Progenitor cell of endocrine pancreas (in vitro differentiated cells): ENCODE data around the gene CLDN5. TPM values are rescaled to one million over a fixed set of nuclear protein-coding genes. Genes with fewer than 3 reads are reported as not detected.

Experiments used
- DNase-seq: peaks from one replicate; pipeline ENCODE4 v3.0.0; 2021; ENCODE audit warnings: low spot score; ENCODE audit not compliant: unreplicated experiment
- H3K27ac Mint-ChIP-seq: 2 replicates; pipeline ENCODE4 v1.8.0; 2021; ENCODE audit warnings: mild to moderate bottlenecking, moderate library complexity, mixed read lengths
- H3K27me3 Mint-ChIP-seq: 2 replicates; pipeline ENCODE4 v1.8.0; 2021; ENCODE audit warnings: mixed read lengths
- H3K36me3 Mint-ChIP-seq: 2 replicates; pipeline ENCODE4 v1.8.0; 2022; ENCODE audit warnings: mixed read lengths; ENCODE audit not compliant: insufficient read depth
- H3K4me1 Mint-ChIP-seq: 2 replicates; pipeline ENCODE4 v1.8.0; 2021; ENCODE audit warnings: low read depth, mixed read lengths
- H3K4me3 Mint-ChIP-seq: 2 replicates; pipeline ENCODE4 v1.8.0; 2021; ENCODE audit warnings: low read depth, mild to moderate bottlenecking, moderate library complexity, mixed read lengths
- H3K9me3 Mint-ChIP-seq: 2 replicates; pipeline ENCODE4 v1.8.0; 2021; ENCODE audit warnings: low read depth, mixed read lengths
- CTCF ChIP-seq: fragments of 200-600 bp; sonication (generic); IDR thresholded peaks from one replicate; pipeline ENCODE4 v1.5.0; 2021; ENCODE audit warnings: antibody characterized with exemption, mild to moderate bottlenecking; ENCODE audit not compliant: unreplicated experiment
- total RNA-seq: library from RNA; stranded (reverse); gene quantifications from 2 replicates; pipeline ENCODE4 v1.2.1, GENCODE V29; 2021

Gene CLDN5
- total RNA-seq, 1 donor from 2014 or later = not detected

- H3K27ac Mint-ChIP-seq = no peak overlapping the region
- DNase-seq = no peak
- no peaks in the 10 kb centered on the region for H3K9me3 Mint-ChIP-seq
- H3K4me3 Mint-ChIP-seq = no peak overlapping the region
- H3K27me3 Mint-ChIP-seq = peaks cover 15% of the 10 kb centered on the region
- H3K36me3 Mint-ChIP-seq = peaks cover 4% of the 10 kb centered on the region
- no peaks in the 10 kb centered on the region for H3K4me1 Mint-ChIP-seq
- TF ChIP-seq CTCF = no peak
These were observed 7.1 kb downstream of the CLDN5 start for GRCh38 chr22:19517171-19517500.

- Mint-ChIP-seq H3K36me3 (peaks cover 6% of the 10 kb centered on the region), H3K9me3 (no peaks in the 10 kb centered on the region), H3K27ac (no peak overlapping the region), H3K4me1 (no peaks in the 10 kb centered on the region), H3K27me3 (peaks cover 9% of the 10 kb centered on the region), H3K4me3 (no peak overlapping the region)
- DNase-seq = no peak
- no peak for TF ChIP-seq CTCF
These were observed 7.6 kb downstream of the CLDN5 start for GRCh38 chr22:19516378-19517170.

GRCh38 chr22:19515654-19516377 lies 8.4 kb downstream of the CLDN5 start:
- Mint-ChIP-seq H3K27me3 (peaks cover 3% of the 10 kb centered on the region), H3K4me1 (no peaks in the 10 kb centered on the region), H3K27ac (no peak overlapping the region), H3K4me3 (no peak overlapping the region), H3K36me3 (peaks cover 6% of the 10 kb centered on the region), H3K9me3 (no peaks in the 10 kb centered on the region)
- no peak for TF ChIP-seq CTCF
- DNase-seq = no peak

- Mint-ChIP-seq H3K36me3 (peaks cover 6% of the 10 kb centered on the region), H3K27ac (no peak overlapping the region)
These were observed 9.2 kb downstream of the CLDN5 start for GRCh38 chr22:19514831-19515565.

More at GRCh38 chr22:19514831-19515565, 9.2 kb downstream of the CLDN5 start:
- no peak for DNase-seq
- no peaks in the 10 kb centered on the region for H3K4me1 Mint-ChIP-seq
- H3K4me3 Mint-ChIP-seq = no peak overlapping the region
- no peaks in the 10 kb centered on the region for H3K27me3 Mint-ChIP-seq
- H3K9me3 Mint-ChIP-seq = no peaks in the 10 kb centered on the region
- TF ChIP-seq CTCF = no peak
